ENCODE measurements around the gene ACTR1B.

ACTR1B gene

GRCh38 chr2:97699765-97700444, 36.1 kb upstream of the ACTR1B start:
- no peaks in the 10 kb centered on the region for H3K36me3 ChIP-seq (ENCODE audit: control insufficient read depth, insufficient read depth, low read length)
- H3K9ac ChIP-seq = no peak overlapping the region
- no peak overlapping the region for H3K4me3 ChIP-seq (ENCODE audit: low read depth, low read length)
- H3K4me1 ChIP-seq = no peaks in the 10 kb centered on the region
- H2AFZ ChIP-seq = peak overlapping the region; percentile 59
- H3K27me3 ChIP-seq (ENCODE audit: control insufficient read depth, insufficient read depth, low read length) = no peaks in the 10 kb centered on the region
- no peaks in the 10 kb centered on the region for H3K9me3 ChIP-seq (ENCODE audit: control insufficient read depth, low read length)
- H3K79me2 ChIP-seq = no peaks in the 10 kb centered on the region
- TF ChIP-seq, protein P1, sequence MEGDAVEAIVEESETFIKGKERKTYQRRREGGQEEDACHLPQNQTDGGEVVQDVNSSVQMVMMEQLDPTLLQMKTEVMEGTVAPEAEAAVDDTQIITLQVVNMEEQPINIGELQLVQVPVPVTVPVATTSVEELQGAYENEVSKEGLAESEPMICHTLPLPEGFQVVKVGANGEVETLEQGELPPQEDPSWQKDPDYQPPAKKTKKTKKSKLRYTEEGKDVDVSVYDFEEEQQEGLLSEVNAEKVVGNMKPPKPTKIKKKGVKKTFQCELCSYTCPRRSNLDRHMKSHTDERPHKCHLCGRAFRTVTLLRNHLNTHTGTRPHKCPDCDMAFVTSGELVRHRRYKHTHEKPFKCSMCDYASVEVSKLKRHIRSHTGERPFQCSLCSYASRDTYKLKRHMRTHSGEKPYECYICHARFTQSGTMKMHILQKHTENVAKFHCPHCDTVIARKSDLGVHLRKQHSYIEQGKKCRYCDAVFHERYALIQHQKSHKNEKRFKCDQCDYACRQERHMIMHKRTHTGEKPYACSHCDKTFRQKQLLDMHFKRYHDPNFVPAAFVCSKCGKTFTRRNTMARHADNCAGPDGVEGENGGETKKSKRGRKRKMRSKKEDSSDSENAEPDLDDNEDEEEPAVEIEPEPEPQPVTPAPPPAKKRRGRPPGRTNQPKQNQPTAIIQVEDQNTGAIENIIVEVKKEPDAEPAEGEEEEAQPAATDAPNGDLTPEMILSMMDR (IDR thresholded peaks at IDR 0.05) = peak; percentile 66
- H3K4me2 ChIP-seq (ENCODE audit: low read length) = no peak overlapping the region
- H3K27ac ChIP-seq = no peak overlapping the region

DNA sequence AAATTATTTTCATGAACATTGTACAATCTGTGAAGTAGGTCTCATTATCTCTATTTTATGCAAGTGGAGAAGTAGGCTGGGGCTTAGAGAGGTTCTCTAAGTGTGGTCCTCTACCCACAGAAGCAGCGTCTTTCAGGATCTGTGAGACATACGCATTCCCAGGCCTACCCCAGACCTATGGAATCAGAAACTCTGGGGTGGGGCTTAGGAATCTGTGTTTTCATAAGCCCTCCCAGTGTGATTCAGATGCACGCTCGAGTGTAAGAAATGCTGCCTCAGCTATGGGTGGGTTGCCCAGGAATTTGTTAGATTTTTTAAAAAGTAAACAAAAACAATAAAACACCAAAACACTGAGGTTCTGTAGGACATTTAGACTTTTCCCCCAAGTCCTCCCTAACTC, 34.7 kb upstream of the ACTR1B start:
- no peaks in the 10 kb centered on the region for H3K4me1 ChIP-seq
- H3K9ac ChIP-seq = no peak overlapping the region
- H3K4me3 ChIP-seq (ENCODE audit: low read depth, low read length) = no peak overlapping the region
- no peaks in the 10 kb centered on the region for H3K36me3 ChIP-seq (ENCODE audit: control insufficient read depth, insufficient read depth, low read length)
- H2AFZ ChIP-seq = no peak overlapping the region
- no peaks in the 10 kb centered on the region for H3K9me3 ChIP-seq (ENCODE audit: control insufficient read depth, low read length)
- TF ChIP-seq, protein P1 (IDR thresholded peaks at IDR 0.05) = no peak
- no peak overlapping the region for H3K4me2 ChIP-seq (ENCODE audit: low read length)
- H3K27ac ChIP-seq = no peak overlapping the region
- no peaks in the 10 kb centered on the region for H3K79me2 ChIP-seq
- no peaks in the 10 kb centered on the region for H3K27me3 ChIP-seq (ENCODE audit: control insufficient read depth, insufficient read depth, low read length)

- no peak overlapping the region for H3K9ac ChIP-seq
These were observed 33.7 kb upstream of the ACTR1B start for GRCh38 chr2:97697252-97698235.

GRCh38 chr2:97695744-97696143, 31.9 kb upstream of the ACTR1B start:
- H2AFZ ChIP-seq = no peak overlapping the region
- H3K36me3 ChIP-seq (ENCODE audit: control insufficient read depth, insufficient read depth, low read length) = no peaks in the 10 kb centered on the region
- no peak overlapping the region for H3K27ac ChIP-seq
- H3K9ac ChIP-seq = no peak overlapping the region
- no peaks in the 10 kb centered on the region for H3K9me3 ChIP-seq (ENCODE audit: control insufficient read depth, low read length)
- TF ChIP-seq, protein P1 (IDR thresholded peaks at IDR 0.05) = no peak
- H3K79me2 ChIP-seq = no peaks in the 10 kb centered on the region
- H3K4me2 ChIP-seq (ENCODE audit: low read length) = no peak overlapping the region
- H3K27me3 ChIP-seq (ENCODE audit: control insufficient read depth, insufficient read depth, low read length) = no peaks in the 10 kb centered on the region
- no peaks in the 10 kb centered on the region for H3K4me1 ChIP-seq
- no peak overlapping the region for H3K4me3 ChIP-seq (ENCODE audit: low read depth, low read length)

More at GRCh38 chr2:97697252-97698235, 33.7 kb upstream of the ACTR1B start:
- no peaks in the 10 kb centered on the region for H3K9me3 ChIP-seq (ENCODE audit: control insufficient read depth, low read length)
- H3K27me3 ChIP-seq (ENCODE audit: control insufficient read depth, insufficient read depth, low read length) = no peaks in the 10 kb centered on the region
- no peaks in the 10 kb centered on the region for H3K36me3 ChIP-seq (ENCODE audit: control insufficient read depth, insufficient read depth, low read length)
- peak overlapping the region; percentile 60 for H3K4me2 ChIP-seq (ENCODE audit: low read length)
- peak overlapping the region; percentile 36 for H3K4me3 ChIP-seq (ENCODE audit: low read depth, low read length)
- peak overlapping the region; percentile 70 for H2AFZ ChIP-seq
- H3K27ac ChIP-seq = no peak overlapping the region
- TF ChIP-seq, protein P1 (IDR thresholded peaks at IDR 0.05) = peak; percentile 95
- H3K79me2 ChIP-seq = no peaks in the 10 kb centered on the region
- no peaks in the 10 kb centered on the region for H3K4me1 ChIP-seq
